GM18498 (cell line): ENCODE measurements around the gene KIRREL3.

Experiments
- ATAC-seq: cut with Tn5 transposase; IDR thresholded peaks from one replicate; pipeline ENCODE4 v1.9.1; 2021; ENCODE audit warnings: mild to moderate bottlenecking, moderate library complexity; ENCODE audit not compliant: unreplicated experiment

KIRREL3 gene

DNA sequence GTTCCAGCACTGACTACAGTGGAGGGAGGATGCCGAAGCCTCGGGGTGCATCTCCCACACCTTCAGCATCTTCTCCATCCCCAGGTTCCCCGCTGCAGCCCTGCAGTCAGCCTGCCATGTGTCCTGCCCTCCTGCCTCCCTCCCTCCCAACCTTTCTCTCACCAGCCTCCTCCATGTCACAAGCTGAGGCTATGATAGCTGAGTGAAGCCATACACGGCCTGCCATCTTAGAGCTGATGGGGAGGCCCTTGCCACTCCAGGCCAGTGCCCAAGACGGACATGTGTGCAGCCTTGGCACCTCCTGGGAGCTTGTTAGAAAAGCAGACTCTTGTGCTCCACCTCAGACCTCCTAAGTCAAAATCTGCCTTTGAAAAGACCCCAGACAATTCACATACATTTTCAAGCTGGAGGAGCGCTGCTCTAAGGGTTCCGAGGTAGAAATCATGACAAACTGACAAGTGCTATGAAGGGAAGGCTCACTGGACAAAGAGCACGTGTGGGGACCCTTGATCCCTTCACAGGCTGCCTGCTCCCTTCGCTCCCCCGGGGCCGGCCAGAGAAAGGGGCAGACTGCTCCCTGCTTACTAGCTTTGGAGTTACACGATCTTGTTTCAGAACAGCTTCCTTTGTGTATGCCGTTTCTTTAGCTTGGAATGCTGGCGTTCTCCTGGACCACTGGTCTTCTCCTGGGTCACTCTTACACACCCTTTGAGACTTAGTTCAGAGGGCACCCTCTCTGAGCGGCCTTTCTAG is 521.2 kb downstream of the KIRREL3 start:
- no peak for ATAC-seq

- ATAC-seq = no peak
Observed at GRCh38 chr11:126478466-126478865, 522.1 kb downstream of the KIRREL3 start.

- ATAC-seq = peak; percentile 30
Observed at GRCh38 chr11:126477535-126478305, 522.9 kb downstream of the KIRREL3 start.

DNA sequence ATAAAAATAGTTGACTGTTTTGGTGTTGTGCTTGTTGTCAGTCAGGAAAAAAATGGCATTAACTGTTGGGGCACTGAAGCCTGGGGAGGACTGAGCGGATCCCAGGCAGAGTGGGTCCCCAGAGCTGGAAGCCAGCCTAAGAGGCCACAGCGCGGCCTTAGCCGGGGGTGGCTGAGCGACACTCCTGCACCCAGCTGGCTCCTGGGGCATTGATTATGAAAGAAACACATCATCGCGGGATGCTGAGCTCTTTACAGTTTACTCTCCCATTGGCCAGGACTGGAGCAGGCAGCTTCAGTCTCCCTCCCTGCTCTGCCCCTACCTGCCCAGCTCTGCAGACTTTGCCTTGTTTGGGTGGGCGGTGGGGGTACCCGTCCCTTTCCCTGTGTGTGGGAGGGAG is 523.6 kb downstream of the KIRREL3 start:
- ATAC-seq = no peak

DNA sequence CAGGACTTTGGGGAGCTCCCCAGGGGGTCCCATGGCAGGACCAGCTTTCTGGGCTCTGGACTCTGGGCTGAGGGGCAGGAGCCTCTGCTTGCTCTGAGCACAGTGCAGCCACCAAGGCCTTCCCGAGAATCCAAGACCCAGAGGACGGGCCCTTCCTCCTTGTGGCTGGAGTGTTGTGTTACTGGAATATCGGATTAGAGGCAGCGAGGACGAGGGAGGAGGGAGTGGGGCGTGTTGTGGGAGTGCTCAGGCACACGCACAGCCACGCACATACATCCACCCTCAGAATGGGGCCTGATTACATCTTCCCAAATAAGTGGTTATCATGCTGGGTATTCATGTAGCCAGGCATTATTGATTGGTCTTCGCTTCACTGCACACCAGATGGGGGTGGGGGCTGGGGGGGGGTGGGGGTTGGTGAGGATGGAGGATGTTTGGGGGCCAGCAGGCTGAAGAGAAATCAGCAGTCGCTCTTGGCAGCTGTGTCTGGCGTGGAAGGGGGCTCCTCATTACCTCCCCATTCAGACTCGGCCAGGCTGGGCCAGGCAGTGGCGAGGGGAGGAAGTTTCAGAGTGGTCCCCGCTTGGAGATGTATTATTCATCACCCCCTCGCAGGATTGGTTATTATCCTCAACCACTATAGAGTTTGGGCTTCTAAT is 524.2 kb downstream of the KIRREL3 start:
- no peak for ATAC-seq

DNA sequence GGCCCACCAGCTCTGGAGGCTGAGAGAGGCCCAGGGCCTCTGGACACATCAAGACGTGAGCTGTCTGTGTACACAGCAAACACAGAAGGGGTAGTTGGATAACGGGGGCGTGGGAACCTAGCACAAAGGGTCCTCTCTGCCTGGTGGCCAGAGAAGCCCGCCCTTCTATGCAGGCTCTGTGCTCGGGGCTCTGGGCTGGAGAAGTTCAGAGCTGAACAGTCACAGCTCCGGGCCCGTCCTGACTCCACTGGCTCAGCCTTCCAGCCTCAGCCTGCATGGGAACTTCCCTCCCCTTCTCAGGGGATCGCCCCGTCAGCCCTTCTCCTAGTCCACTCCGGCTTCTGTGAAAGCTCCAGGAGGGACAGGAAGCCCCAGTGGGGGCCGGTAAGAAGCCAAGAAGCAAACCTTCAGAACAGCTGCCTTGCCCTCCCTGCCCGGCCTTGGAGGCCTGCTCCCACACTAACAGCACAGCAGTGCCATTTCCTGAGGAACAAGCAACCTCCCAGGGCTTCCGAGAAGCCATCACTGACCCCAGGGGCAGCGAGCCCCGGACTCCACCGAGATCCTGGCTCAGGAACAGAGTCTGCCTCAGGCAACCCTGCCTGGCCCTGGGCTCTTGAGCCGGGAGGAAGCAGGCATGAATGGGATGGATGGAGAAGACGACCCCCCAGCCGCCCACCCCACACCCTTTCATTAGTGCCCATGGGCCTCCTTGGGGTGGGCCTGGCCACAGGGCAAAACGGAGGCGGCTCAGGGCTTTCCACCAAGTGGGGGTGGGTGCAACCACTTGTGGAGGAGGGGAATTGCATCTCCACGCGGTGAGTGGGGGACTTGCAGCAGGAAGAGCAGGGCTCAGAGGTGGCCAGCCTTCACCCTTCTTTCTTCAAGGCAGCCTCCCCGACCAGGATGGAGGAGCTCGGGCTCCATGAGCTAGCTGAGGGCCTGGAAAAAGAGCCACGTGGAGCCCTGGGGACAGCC is 525.3 kb downstream of the KIRREL3 start:
- ATAC-seq = no peak

GRCh38 chr11:126474220-126474619 is 526.4 kb downstream of the KIRREL3 start:
- ATAC-seq = no peak

- no peak for ATAC-seq
Observed at GRCh38 chr11:126473269-126473668, 527.3 kb downstream of the KIRREL3 start.

DNA sequence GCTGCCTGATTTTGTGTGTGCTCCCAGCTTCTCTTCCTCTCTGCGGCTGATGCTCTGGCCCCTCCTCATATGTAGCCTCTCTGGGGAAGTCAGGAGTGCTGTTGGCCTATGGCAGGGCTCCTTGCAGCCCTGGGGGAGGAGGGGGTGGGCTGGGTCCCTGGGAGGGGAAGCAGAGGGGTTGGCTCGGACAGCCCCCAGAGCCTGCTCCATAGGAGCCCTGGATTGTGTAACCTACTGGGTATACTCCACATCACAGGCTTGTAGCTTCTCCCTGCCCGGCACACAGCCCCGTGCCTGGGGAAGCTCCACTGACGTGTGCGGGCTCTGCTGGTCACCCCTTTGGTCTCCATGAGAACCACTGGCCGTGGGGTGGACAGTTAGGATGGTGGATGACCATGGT is 531.3 kb downstream of the KIRREL3 start:
- ATAC-seq = no peak

DNA sequence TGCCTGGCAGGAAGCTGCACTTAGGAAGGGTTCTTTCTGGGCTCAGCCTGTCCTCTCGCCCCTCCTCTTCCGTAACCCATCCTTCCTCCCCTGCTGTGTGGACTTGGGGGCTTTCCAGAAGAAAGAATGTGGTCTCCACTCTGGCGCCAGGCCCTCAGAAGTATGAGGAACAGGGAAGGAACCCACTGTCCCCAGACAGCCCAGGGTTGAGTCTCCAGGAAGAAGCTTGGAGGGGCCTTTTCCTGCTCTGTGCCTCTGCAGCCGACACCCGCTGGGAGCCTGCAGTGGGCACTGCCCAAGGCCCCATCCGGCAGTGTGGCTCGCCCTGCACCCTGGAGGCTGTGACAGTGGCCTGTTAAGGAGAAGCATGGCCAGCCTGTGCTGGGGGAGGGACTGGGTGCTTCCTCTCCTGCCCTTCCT is 532.5 kb downstream of the KIRREL3 start:
- ATAC-seq = no peak

DNA sequence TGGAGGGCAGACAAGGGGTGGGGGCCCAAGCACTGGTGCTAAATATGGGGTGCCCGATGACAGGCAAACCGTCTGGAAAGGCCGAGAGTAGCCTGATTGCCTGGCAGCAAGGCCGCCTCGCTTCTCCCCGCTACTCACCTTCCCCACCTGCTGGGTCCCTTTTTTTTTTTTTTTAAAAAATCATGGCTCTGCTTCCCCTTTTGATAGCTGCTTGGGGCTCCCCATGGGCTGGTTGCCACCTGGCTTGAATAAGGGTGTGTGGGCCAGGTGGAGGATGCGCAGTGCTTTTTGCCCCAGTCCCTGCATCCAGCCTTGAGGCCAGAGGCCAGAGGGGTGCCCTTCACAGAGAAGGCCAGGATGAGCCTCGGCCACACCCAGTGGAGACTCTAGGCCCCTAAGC is 533.1 kb downstream of the KIRREL3 start:
- ATAC-seq = no peak

DNA sequence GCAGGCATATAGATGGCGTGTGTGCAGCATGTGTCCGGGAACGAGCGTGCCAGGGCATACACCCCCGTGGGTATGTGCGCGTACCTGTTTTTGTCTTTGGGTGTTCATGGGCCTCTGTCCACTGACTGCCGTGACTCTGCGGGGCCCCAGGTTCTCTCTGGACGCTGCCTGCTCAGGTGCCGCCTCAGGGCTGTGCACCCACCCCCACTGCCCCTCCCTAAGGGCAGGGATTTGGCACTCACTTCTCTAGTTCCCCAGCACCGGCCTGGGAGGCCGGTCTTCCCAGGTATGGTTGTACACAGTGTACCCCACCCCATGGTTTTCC is 533.6 kb downstream of the KIRREL3 start:
- ATAC-seq = no peak

DNA sequence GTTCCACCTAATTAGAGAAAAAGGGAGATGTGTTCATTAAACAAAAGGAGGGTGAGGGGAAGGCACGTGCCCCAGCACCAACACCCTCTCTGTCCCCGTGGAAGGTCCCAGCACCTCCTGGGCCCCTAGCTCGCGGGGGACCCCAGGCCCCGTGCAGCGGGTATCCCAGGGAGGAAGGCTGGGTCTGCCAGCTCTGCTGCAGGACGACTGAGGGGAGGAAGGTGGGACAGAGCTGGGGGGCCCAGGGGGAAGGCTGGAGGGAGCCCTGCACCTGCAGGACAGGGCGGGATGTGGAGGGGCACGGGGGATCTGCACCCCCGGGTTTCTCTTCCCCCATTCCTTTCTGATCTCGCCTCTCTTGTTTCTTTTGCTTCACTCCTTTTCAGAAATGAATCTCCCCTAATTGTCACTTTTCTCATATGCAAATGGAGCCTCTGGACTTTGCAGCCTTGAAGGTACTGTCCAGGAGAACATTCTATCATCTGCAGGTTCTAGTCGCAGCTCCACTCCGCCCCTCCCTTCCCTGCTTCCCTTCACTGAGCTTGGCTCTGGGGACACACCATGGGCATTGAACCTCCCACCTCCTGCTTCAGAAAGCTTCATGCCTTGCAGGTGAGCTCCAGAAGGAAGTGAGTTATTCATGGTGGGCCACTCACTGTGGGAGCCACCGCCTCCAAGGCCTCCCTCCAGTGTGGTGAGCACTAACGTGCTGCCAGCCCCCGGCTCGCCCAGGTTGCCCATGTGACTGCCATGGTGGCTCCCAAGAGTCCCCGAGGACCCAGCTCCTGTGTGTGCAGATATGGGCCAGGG is 534.1 kb downstream of the KIRREL3 start:
- no peak for ATAC-seq

DNA sequence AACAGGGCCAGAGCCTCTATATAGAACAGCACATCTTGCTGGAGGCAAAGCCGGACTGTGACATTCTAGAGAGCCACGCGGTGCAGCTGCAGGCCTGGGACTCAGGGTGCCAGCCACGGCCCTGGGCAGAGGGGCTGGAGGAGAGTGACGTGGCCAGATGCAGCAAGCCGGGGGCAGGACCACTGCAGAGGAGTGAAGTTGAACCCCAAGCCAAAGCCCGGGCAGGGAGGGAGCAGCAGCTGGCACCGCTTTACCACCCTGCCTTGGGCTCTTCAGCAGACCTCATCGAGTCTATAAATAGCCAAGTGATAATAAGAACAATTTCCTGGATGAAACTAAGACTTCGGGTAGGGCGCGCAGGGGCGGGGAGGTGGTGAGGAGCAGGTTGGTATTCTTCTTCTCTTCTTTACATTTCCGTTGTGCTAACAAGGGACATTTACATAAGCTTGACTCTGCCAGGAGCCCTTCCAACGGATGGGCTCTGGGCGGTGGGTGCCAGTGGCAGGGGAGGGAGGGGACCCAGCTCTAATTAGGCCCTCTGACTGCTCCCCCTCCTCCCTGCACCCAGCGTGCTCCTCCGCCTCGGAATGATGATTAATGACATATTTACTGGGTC is 534.9 kb downstream of the KIRREL3 start:
- peak; percentile 89 for ATAC-seq

GRCh38 chr11:126464796-126465195 is 535.8 kb downstream of the KIRREL3 start:
- ATAC-seq = no peak

DNA sequence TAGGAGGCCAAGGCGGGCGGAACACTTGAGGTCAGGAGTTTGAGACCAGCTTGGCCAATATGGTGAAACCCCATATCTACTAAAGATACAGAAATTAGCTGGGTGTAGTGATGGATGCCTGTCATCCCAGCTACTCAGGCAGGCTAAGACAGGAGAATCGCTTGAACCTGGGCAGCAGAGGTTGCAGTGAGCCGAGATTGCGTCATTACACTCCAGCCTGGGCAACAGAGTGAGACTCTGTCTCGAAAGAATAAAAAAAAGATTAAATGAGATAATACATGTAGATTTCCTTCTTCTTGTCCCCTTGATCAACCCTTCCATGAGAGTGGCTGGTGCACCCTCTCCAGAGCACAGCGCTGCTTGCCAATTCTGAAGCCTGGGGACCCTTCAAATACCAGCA is 538.1 kb downstream of the KIRREL3 start:
- ATAC-seq = no peak

DNA sequence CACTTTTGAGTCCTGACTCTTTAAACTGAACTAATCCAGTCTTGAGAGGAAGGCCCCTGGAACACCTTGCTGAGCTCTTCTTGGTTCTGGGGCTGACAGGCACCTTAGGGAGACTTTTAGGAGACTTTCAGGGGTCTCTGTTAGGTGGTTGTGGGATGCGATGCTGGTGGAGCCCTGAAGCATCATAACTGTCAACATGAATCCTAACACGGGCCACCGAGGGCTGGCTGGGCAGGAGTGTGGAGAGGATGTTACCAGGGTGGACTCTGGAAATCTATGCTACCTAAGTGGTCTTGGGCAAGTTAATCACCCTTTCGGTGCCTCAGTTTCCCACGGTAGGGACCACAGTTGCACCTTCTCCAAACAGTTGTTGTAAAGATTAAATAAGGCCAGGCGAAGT is 538.6 kb downstream of the KIRREL3 start:
- ATAC-seq = no peak

DNA sequence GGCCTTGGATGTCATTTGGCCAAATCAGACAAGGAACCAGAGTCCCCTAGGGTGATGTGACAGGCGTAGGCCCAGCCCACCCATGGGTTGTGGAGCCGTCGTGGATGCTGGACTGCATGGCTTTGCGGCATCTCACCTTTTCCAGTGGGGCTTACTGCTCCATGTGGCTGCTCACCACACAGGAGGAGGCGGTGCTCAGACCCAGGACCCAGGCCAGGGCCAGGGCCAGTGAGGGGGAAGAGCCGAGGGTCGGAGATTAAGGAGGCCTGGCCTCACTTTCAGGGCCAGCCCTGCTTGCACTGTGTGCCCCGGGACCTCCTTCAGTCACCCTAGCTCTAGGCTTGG is 539.5 kb downstream of the KIRREL3 start:
- ATAC-seq = no peak

- ATAC-seq = no peak
Observed at GRCh38 chr11:126460417-126461095, 540.0 kb downstream of the KIRREL3 start.
